DND-41 (cell line): ENCODE measurements around the gene IGSF21.

Experiments
- EZH2 ChIP-seq: IDR thresholded peaks from 3 replicates; pipeline ENCODE4 v1.6.1; 2012; ENCODE audit warnings: borderline replicate concordance, low read depth, mild to moderate bottlenecking, moderate library complexity, low read length, inconsistent platforms; ENCODE audit not compliant: severe bottlenecking
- TF ChIP-seq, protein P1 (sequence below): IDR thresholded peaks from 2 replicates; pipeline ENCODE4 v1.5.1; 2012; ENCODE audit warnings: borderline replicate concordance, low read length, moderate library complexity, mild to moderate bottlenecking; ENCODE audit not compliant: poor library complexity, severe bottlenecking; ENCODE audit errors: extremely low read depth

DNA sequence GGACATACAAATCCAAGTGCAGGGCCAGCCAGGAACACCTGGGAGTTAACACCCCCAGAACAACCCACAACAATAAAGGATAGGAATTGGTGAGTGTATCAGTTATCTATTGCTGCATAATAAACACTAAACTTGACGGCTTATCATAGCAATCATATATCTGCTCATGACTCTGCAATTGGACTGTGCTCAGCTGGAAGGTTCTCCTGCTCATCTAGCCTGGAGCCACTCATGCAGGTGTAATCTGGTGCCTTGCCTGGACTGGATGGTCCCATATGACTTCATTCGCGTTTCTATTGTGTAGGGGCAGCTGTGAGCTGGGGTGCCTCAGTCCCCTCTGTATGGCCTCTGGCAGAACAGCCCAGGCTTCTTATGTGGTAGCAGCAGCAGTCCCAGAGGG lies 296.9 kb downstream of the IGSF21 start:
- TF ChIP-seq, protein P1, sequence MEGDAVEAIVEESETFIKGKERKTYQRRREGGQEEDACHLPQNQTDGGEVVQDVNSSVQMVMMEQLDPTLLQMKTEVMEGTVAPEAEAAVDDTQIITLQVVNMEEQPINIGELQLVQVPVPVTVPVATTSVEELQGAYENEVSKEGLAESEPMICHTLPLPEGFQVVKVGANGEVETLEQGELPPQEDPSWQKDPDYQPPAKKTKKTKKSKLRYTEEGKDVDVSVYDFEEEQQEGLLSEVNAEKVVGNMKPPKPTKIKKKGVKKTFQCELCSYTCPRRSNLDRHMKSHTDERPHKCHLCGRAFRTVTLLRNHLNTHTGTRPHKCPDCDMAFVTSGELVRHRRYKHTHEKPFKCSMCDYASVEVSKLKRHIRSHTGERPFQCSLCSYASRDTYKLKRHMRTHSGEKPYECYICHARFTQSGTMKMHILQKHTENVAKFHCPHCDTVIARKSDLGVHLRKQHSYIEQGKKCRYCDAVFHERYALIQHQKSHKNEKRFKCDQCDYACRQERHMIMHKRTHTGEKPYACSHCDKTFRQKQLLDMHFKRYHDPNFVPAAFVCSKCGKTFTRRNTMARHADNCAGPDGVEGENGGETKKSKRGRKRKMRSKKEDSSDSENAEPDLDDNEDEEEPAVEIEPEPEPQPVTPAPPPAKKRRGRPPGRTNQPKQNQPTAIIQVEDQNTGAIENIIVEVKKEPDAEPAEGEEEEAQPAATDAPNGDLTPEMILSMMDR: no peak
- no peak for TF ChIP-seq EZH2
